Testis (tissue), 2 donors: Measurements from ENCODE around the gene JAGN1.

Experiments
- CTCF ChIP-seq, 3 experiments: fragments of 450-650 bp in 2 of 3; fragments of 200-600 bp in 1 of 3; sonication (generic) in 1 of 3; IDR thresholded peaks; one replicate each; pipeline ENCODE4 v1.5.1; 2016 to 2019; ENCODE audit warnings: antibody characterized with exemption in 3 of 3, mild to moderate bottlenecking in 2 of 3, moderate library complexity in 1 of 3
- POLR2A ChIP-seq: fragments of 450-650 bp; IDR thresholded peaks from one replicate; pipeline ENCODE4 v1.6.1; 2017; ENCODE audit warnings: antibody characterized with exemption, mild to moderate bottlenecking, moderate library complexity

- TF ChIP-seq CTCF (IDR thresholded peaks at IDR 0.05) (peak in 1 of 3 experiments; percentile 13), POLR2A (no peak)
These were observed 43.8 kb downstream of the JAGN1 start for GRCh38 chr3:9934235-9934621.
